NCI-H2227 treated with DMSO at 0.1 percent for 48 hours (cell line): ENCODE data around the gene ELL.

Source experiments
- DNase-seq: peaks from one replicate; lab custom pipeline; 2025; lab: John Stamatoyannopoulos, UW

The ELL gene

DNA sequence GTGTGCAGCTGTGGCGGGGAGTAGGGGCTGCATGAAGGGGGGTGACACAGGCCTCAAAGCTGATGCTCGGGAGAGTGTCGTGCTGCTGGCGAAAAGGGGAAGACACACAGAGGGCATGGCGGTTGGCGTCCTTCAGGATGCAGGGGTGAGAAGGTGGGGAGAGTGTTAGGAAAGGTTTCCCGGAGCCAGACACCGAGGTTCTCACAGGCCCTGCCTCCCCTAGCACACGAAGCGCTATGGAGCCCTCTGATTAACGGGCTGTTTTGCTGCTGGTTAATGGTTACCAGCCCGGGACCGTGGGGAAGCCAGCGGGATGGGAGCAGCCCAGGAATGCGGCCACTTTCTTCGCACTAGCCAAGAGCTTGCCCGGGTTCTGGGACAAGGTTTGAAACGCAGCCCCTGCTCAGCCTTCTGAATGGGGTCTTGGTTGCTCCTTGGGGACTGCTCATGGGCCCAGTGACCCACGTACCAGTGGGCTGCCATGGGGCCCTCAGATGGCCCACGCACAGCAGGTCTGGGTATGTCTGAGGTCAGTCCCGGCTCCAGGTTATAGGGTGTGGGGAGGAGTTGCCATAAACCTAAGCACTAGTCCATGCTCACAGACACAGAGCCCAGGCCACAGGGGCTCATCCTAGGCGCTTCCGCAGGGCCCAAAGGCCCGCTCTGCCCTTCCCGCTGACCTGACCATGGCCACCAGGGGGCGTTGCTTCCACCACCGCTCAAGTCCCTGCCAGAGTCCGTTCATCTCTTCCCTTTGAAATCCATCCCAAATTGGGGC, 52.6 kb downstream of the ELL start:
- DNase-seq, result no peak

DNA sequence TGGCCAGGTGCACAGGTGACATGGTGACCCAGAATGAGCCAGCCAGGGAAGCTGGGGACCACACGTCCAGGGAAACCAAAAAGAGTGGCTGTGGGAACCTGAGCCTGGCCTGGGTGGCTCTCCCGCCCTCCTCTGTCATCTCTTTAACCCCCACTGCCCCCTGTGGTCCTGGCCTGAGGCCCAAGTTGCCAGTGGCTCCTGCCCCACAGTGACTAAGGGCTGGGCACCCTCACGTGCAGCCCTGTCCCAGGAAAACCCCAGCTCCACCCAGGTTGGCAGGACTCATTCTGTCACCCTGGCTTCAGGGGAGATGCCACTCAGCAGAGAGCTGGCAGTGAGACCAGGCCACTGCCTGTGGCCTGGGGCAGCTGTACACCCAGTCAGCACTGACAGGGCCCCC, 53.4 kb downstream of the ELL start:
- no peak for DNase-seq

DNA sequence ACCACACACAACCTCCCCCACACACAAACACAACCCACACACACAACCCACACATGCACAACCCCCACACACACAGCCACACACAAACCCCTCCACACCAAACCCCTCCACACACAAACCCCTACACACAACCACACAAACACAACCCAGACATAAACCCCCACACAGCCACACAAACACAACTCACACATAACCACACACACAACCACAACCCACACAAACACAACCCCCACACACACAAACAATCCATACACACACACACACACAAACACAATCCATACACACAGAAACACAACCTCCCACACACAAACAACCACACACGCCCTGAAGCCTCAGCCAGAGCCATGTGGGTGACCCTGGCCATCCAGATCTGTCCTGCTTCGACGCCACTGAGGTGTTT, 53.9 kb downstream of the ELL start:
- no peak for DNase-seq

DNA sequence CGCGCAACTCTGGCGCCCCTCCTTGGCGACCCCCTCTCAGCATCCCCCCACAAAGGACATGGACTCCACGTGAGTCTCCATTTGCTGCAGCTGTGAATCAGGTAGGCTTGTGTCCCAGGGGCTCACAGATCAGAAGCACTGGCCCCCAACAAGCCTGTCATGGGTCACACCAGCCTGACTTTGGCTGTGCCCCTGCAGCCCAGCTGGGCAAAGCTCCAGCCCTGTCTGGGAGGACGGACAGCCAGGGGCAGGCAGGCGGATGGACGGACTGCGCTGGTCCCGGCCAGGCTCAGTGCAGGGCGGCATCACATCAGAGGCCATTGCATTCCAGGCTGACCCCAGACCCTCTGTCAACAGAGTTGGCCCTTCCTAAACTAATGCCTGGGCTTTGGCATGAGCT, 55.5 kb downstream of the ELL start:
- no peak for DNase-seq

DNA sequence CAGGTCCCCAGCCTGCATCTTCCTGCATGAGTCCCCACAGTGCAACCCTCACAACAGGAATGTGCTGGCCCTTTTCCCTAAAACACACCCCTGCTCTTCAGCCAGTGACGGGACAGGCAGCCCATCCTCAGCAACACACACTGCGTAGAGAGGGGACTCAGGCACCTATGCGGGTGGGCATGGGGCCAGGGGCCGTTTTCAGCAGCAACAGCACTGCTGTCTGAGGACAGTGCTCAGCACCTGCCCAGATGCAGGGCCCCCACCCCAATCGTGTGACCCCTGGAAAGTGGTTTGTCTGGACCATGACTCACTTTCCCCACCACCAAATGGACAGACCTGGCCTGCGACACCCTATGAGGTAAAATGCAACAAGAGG, 55.9 kb downstream of the ELL start:
- DNase-seq, result no peak

DNA sequence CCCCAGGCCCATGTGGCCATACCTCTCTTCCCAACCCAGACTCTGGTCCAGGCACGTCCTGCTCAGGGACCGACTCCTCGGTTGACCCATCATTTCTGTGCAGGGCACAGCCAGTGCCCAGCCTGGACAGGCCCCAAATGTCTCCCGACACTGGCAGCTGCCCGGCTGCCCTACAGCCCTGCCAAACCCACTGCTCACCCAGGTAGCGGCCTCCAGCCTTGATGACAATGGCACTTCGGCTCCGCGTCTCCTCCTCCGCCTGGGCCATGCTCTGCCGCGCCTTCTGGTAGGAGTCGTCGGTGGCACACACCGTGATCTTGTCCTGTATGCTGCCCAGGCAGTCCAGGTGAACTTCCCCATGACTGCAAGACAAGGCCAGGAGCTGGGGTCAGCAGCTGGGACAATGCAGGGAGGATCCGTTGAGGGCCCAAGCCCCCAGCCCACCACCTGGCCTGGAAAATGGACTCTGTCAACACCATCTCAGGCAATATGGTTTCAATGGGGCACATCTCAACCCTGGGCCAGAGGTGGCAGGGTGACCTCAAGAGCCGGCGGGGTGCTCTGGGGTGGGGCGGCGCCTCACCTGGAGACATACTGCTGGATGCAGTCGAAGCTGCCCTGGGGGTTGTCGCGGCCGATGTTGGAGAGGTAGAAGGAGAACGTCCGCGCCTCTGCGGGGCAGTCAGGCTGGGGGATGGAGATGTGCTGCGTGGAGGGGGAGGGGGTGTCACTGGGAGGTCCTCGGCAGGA, 56.5 kb downstream of the ELL start:
- DNase-seq, result no peak

DNA sequence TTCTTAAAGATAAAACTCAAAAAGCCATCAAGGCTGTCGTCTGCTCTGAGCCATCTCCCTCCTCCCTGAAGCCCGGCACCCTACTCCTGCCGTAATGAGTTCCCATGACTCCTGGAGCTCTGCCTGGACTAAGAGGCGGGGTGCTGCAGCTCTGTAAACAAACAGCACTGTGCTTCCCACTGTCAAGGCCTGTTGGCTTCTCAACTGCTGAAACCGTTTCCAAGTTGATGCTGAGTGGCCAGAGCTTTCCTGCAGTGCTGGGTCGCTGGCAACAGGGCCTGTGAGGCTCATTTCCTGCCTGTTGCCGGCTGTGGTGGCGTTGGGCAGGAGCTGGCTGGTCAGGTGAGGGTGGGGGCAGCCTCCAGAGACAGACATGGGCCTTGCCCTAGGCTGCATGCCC, 57.2 kb downstream of the ELL start:
- no peak for DNase-seq

DNA sequence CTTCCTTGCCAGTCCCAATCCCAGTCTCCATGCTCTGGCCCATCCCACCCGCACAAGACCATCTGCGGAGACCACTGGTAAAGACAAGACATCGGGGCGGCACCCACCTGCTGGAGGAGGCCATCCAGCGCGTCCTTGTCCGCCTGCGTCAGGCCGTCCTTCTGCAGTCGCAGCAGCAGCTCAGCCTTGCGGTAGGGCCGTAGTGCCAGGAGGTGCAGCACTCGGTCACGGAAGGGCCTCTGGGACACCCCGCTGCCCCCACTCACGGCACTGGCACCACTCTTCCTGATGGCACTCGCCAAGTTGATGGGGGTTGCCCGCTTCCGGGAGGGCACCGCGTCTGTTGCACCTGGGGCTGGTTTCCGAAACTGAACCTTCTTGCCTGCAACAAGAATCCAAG, 60.4 kb downstream of the ELL start:
- no peak for DNase-seq

DNA sequence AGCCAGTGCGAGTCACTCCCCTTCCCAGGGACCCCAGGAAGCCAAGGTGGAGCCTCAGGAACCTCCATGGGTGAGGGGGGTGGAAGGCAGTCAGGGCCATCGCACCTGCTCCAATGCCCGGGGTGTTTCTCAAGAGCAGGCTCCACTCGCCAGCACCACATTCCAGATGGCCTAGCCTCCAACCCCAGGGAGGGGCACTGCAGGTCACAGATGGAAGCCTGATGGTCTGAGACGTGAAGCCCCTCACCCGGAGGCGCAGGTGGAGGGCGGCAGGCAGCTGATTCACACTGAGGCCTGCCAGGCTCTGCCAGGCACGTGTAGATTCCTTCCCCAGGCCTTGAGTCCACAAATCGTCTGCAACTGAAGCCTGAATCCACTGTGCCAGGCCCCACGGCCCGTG, 61.0 kb downstream of the ELL start:
- DNase-seq, result no peak

DNA sequence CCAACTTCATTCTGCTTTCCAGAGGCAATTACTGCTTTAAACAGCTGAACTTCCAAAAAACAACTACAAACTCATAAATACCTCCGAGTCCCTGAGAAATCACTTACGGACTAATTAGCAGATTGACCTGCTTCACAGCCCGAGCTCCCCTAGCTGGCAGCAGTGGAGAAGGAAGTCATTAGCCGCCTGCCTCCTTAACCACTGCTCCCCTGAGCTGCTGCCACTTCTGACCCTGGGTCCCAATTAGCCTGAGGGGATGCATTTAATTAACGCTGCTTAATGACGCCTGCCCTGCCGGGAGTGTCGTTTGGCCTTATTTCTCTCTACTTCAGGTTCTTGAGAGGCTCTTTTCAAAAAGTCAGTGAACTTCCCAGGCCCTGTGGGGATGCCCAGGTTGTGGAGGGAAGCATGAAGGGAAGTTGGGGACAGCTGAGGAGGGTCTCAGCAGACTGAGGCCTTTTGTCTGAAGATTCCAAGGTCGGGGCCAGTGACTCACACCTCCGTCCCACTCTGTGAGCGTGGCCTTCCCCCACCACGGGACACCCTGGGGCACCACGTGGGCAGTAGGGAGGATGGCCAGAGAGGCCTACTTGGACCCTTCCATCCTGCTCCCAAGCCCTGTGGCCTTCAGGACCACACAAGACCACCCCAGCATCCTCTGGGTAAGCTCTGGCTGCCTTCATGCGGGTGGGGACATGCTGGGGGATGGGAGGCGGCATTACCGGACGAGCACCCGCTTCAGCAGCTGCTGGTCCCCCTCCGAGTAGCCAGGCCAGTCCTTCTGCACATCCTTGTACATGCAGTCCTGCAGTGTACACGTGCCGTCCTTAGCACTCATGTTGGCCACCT, 64.2 kb downstream of the ELL start:
- DNase-seq, result no peak

DNA sequence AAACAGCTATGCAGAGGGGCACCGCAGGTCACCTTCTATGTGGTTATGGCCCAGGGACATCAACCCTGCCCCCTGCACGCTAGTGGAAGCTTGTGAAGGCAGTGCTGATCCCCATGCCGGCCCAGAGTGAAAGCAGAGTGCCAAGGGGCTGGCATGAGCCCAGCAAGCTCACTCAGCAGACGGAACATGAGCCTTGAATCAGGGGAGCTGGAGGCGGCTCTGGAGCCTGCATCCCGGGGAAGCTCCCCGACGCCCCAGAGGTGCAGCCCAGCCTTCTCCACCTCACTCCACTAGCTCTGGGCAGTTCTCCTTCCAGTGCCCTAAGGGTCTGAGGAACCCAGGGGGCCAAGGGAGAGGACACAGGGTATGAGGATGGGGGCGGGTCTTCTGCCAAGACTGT, 64.9 kb downstream of the ELL start:
- no peak for DNase-seq

DNA sequence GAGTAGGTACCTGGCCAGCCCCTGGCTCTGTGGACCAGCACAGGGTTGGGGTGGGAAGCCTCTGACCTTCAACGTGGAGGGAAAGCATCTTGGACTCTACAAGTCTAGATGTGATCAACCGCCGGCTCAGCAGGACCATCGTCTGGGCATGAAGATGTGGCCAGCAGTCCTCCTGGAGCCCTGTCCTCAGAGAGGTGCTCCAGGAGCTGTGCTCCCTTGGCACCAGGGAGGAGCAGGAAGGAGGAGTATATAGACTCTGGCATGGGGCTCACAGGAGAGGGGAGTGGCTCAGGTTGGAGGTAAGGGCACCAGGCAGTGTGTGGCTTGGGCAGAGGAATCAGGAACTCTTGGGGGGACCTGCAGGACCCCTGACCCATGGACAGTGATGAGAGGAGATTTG, 65.6 kb downstream of the ELL start:
- DNase-seq, result no peak

DNA sequence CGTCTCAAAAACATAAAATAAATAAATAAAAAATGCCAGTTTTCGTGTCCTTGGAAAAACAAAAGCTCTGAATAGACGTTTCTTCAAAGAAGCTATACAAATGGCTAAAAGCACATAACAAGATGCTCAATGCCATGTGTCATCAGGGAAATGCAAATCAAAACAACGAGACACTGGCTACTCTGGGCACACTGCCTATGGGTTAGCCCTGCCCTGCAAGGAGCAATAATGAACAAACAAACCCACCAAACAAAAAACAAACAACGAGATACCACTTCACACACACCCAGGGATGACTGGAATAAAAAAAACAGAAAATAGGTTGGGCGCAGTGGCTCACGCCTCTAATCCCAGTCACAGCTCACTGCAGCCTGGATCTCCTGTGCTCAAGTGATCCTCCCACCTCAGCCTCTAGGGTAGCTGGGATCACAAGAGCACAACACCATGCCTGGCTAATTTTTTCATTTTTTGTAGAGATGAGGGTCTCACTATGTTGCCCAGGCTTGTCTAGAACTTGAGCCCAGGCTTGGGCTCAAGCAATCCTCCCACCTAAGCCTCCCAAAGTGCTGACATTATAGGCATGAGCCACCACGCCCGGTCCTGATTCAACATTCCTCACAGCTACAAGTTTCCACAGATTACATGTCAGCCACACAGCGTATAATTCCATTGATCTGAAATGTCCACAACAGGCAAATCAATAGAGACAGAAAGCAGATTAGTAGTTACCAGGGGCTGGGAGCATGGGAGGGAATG, 68.4 kb downstream of the ELL start:
- no peak for DNase-seq

DNA sequence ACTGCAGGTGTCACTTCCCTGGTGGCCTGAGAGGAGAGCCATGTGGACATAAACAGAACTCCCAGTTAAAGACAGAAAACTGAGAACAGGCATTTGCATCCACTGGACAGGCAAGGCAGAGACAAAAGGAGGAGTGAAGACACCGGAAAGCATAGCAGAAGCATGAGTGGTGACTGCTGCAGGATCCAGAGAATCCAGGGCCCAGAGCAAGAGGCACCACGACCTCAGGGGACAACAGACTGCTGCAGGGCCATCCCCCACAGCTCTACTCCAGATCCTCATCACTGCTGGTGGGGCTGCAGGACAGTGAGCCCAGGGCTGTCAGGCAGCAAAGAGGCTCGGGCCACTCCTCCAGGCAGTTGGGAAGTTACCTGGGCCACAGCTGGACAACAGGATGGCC, 69.5 kb downstream of the ELL start:
- DNase-seq, result no peak

DNA sequence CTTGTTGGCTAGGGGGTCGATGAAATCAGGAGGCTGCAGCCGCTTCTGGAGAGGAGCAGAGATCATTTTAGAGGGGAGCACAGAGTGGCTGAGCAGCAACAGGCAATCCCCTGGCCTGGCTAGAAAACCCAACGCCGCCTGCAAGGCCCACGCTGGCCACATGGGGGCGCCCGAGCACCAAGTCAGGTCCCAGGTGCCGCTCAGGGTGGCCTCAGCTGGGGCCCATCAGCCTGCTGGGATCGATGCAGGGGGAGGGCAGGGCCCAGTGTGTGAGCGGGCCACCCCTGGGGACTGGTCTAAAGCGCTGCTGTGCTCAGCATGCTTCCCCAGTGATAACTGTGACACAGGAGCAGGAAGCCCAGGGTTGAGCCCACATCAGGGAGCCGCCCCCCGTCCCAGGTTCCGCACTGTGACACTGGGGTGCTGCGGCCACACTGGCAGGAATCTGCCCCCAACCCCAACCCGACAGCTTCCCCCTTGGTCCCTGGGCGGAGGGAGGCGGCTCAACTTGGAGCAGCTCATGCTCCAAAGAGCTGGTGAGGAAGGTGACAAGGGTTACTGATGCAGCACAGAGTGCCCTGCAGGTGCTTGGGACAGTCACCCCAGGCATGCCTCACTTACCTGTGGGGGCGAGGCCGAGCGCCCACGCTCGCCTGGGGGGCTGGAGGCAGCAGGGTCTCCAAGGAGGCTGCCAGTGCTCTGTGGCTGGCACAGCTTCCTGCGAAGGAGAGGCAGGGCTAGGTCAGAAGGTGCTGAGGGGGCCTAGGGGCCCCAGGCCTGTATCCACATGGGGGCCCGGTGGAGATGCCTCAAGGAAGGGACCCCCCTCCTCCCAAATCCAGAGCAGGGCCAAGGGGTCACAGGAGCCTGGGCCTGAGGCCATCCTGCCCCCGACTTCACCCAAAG, 70.7 kb downstream of the ELL start:
- peak; percentile 44 for DNase-seq

DNA sequence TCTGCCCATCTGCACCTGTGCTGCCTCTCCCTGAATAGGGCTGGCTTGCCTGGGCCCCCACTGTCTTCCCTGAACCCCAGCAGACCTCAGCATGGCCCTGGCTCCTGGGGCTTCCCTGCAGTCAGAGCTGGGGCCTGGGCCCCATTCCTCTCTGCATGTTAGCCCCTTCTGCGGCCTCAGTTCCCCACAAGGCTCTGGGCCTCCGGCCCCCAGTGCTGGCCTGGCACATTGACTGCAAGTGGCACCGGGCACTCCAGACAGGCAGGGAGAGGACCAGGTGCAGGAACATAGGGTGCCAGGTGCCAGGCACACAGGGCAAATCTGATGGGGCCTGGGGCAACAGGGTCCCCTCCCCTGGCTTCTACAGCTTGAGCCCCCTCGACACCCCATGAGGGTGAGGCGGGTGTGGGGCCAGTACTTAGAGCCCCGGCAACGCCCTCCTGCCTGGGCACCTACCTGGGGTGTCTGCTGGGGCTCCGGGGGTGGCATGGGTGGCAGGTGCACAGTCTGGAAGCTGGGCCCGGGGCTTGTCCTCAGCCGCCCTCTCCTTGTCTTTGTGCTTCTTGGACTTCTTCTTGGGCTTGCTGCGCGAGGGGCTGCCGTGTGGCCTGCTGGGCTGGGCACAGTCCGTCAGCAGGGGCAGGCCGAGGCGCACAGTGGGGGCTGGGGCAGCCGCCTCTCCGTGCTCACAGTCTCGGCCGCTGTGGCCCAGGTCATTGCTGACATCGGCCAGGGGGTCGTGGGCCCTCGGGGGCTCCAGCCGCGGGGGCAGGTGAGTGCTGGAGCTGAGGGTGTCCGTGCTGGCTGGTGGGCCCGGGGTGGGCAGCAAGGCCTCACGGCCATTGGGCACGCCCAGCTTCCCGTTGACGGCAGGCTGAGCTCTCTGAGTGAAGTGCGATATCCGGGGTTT, 71.6 kb downstream of the ELL start:
- no peak for DNase-seq

DNA sequence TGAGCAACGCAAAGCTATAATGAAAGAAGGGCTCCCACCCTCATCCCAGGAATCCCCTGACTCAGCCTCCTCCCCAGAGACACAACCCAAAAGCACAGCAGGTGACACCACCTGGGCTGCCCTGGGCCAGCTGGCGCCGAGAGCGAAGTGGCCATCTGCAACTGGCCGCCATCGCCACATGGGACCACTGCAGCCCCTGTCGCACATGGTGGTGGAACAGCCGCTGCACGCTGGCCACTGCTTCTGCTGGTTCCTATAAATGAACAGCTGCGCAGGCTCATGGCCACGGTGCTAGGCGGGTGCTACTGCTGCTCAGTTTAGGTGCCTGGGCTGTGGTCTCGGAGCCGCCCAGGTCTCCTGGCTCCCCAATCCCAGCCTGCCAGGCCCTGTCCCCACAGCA, 72.3 kb downstream of the ELL start:
- no peak for DNase-seq

DNA sequence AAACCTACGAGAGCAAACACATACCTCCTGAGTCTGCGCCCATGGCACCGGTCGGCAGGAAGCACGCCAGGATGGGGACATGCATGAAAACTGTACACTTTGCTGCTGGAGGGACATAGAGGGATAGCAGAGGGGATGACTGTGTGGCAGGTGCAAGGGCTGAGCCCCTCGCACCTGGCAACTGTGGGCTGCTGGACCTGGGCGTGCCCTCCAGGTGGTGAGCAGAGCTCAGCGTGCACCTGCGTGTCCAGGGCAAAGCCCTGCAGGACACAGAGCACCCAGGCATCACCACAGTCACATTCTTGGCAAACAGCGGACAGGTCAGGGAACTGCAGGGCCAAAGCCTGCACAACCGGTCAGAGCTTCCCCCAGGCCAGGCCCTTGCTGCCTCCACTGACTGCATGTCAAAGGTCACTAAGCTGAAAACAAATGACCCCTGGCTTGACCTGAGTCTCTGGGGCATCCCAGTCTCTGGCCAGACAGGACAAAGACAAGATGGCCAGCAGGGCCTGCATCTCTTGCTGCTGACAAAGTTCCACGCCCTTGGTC, 75.0 kb downstream of the ELL start:
- no peak for DNase-seq

DNA sequence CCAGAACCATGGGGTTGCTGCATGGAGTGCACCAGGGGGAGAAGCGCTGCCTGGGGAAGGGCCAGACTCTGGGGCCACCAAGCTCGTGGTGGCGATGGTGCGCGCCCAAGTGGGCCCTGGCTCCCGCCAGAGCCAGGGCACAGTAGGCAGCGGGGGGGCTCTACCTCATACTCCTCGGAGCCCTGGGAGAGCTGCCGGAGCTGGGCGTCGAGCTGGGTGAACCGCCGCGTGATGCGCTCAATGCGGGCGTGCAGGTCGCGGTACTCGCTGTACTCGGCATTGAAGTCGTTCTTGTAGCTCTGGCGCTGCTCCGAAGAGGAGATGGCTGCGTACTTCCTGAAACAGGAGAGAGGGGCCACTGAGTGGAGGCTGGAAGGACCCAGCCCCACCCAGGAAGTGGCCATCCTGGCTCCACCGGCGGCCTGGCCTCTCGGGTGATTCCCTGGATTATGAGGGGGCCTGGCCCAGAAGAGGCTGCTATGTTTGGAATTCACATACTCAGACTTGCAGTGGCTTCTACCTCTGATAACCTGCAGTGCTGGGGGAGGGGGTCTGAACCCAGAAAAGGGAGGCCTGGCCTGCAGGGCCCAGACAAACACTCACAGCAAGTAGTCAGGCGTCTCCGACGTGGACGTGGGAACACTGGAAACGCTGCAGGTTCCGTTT, 75.6 kb downstream of the ELL start:
- DNase-seq, result no peak
